ENCODE measurements around the gene ALOX5AP. TPM values are rescaled to one million over a fixed set of nuclear protein-coding genes. Genes with fewer than 3 reads are reported as not detected.

Gene ALOX5AP
- polyA plus RNA-seq, 3 donors: 84.4 to 269 (median 220) TPM

GRCh38 chr13:30776661-30777060, 41.3 kb downstream of the ALOX5AP start:
- Mint-ChIP-seq H3K27me3 (ENCODE audit: low read depth in 3 of 3) (peaks cover 6 to 15% (median 13%) of the 10 kb centered on the region in 3 donors), H3K9me3 (peaks cover 0 to 4% (median 2%) of the 10 kb centered on the region in 7 donors), H3K4me1 (peaks cover 5% of the 10 kb centered on the region), H3K4me3 (no peak overlapping the region), H3K27ac (peak overlapping the region in 1 of 7 donors; percentile 12), H3K36me3 (peaks cover 8 to 9% of the 10 kb centered on the region in 2 donors)
- Histone ChIP-seq H3K79me2 (ENCODE audit: insufficient read depth, low read length) (no peaks in the 10 kb centered on the region), H3K9me3 (replicated peaks in 1 of 2; ENCODE audit: control insufficient read depth in 1 of 2, insufficient read depth in 1 of 2, low read length in 2 of 2) (peaks cover 0 to 3% of the 10 kb centered on the region in 2 donors), H4K20me1 (ENCODE audit: insufficient read depth, low read length) (no peaks in the 10 kb centered on the region), H2AFZ (ENCODE audit: insufficient read depth, low read depth, low read length, poor library complexity, severe bottlenecking) (no peak overlapping the region), H3K4me2 (replicated peaks; ENCODE audit: extremely low read depth, low read length, poor library complexity, severe bottlenecking) (no peak overlapping the region), H3K4me3 (replicated peaks in 1 of 3; ENCODE audit: low read depth in 2 of 3, low read length in 3 of 3) (no peak overlapping the region), H3K27me3 (ENCODE audit: control insufficient read depth in 2 of 2, insufficient read depth in 2 of 2, low read length in 2 of 2) (peaks cover 9 to 10% of the 10 kb centered on the region in 2 donors), H3K9ac (ENCODE audit: insufficient read depth, low read length, poor library complexity, severe bottlenecking) (no peak overlapping the region), H3K27ac (ENCODE audit: low read depth in 1 of 2, low read length in 2 of 2) (no peak overlapping the region), H3K36me3 (replicated peaks in 1 of 2; ENCODE audit: control insufficient read depth in 1 of 2, insufficient read depth in 2 of 2, low read length in 2 of 2) (no peaks in the 10 kb centered on the region), H3K4me1 (ENCODE audit: control insufficient read depth in 1 of 2, insufficient read depth in 2 of 2, low read length in 2 of 2) (peaks cover 0 to 4% of the 10 kb centered on the region in 2 donors)
- TF ChIP-seq, protein P1, sequence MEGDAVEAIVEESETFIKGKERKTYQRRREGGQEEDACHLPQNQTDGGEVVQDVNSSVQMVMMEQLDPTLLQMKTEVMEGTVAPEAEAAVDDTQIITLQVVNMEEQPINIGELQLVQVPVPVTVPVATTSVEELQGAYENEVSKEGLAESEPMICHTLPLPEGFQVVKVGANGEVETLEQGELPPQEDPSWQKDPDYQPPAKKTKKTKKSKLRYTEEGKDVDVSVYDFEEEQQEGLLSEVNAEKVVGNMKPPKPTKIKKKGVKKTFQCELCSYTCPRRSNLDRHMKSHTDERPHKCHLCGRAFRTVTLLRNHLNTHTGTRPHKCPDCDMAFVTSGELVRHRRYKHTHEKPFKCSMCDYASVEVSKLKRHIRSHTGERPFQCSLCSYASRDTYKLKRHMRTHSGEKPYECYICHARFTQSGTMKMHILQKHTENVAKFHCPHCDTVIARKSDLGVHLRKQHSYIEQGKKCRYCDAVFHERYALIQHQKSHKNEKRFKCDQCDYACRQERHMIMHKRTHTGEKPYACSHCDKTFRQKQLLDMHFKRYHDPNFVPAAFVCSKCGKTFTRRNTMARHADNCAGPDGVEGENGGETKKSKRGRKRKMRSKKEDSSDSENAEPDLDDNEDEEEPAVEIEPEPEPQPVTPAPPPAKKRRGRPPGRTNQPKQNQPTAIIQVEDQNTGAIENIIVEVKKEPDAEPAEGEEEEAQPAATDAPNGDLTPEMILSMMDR (IDR thresholded peaks at IDR 0.05): no peak
- peak; percentile 56 to 72 (median 68) for DNase-seq
- WGBS (ENCODE audit: insufficient coverage): 40% methylated on average over 2 of the region's 2 CpGs
- intact Hi-C loops (cut with micrococcal nuclease): no loop called here

- no peaks in the 10 kb centered on the region for H3K79me2 ChIP-seq (ENCODE audit: insufficient read depth, low read length)
- H4K20me1 ChIP-seq (ENCODE audit: insufficient read depth, low read length): no peaks in the 10 kb centered on the region
- H3K4me3 ChIP-seq (replicated peaks in 1 of 3; ENCODE audit: low read depth in 2 of 3, low read length in 3 of 3): no peak overlapping the region
- no peak overlapping the region for H3K9ac ChIP-seq (ENCODE audit: insufficient read depth, low read length, poor library complexity, severe bottlenecking)
- Mint-ChIP-seq H3K4me1 (peaks cover 5% of the 10 kb centered on the region), H3K27ac (no peak overlapping the region), H3K27me3 (ENCODE audit: low read depth in 3 of 3) (peaks cover 9 to 17% (median 15%) of the 10 kb centered on the region in 3 donors), H3K9me3 (peaks cover 0 to 4% (median 2%) of the 10 kb centered on the region in 7 donors), H3K4me3 (no peak overlapping the region), H3K36me3 (peaks cover 5 to 8% of the 10 kb centered on the region in 2 donors)
- H3K9me3 ChIP-seq (replicated peaks in 1 of 2; ENCODE audit: control insufficient read depth in 1 of 2, insufficient read depth in 1 of 2, low read length in 2 of 2): no peaks in the 10 kb centered on the region
- WGBS (ENCODE audit: insufficient coverage): 89% methylated on average over 5 of the region's 5 CpGs
- H3K27ac ChIP-seq (ENCODE audit: low read depth in 1 of 2, low read length in 2 of 2): no peak overlapping the region
- TF ChIP-seq, protein P1 (IDR thresholded peaks at IDR 0.05): no peak
- no peaks in the 10 kb centered on the region for H3K36me3 ChIP-seq (replicated peaks in 1 of 2; ENCODE audit: control insufficient read depth in 1 of 2, insufficient read depth in 2 of 2, low read length in 2 of 2)
- no peak for DNase-seq
- no peak overlapping the region for H3K4me2 ChIP-seq (replicated peaks; ENCODE audit: extremely low read depth, low read length, poor library complexity, severe bottlenecking)
- intact Hi-C loops (cut with micrococcal nuclease): no loop called here
- no peak overlapping the region for H2AFZ ChIP-seq (ENCODE audit: insufficient read depth, low read depth, low read length, poor library complexity, severe bottlenecking)
- peaks cover 9 to 10% of the 10 kb centered on the region in 2 donors for H3K27me3 ChIP-seq (ENCODE audit: control insufficient read depth in 2 of 2, insufficient read depth in 2 of 2, low read length in 2 of 2)
- peaks cover 0 to 4% of the 10 kb centered on the region in 2 donors for H3K4me1 ChIP-seq (ENCODE audit: control insufficient read depth in 1 of 2, insufficient read depth in 2 of 2, low read length in 2 of 2)
These were observed 43.7 kb downstream of the ALOX5AP start for GRCh38 chr13:30779016-30779415.
